ENCODE measurements around the gene RRAGC. TPM values are rescaled to one million over a fixed set of nuclear protein-coding genes. Genes with fewer than 3 reads are reported as not detected.

Gene RRAGC
- total RNA-seq, 4 donors from 2014 or later: 7.2 to 29.5 (median 20.4) TPM

DNA sequence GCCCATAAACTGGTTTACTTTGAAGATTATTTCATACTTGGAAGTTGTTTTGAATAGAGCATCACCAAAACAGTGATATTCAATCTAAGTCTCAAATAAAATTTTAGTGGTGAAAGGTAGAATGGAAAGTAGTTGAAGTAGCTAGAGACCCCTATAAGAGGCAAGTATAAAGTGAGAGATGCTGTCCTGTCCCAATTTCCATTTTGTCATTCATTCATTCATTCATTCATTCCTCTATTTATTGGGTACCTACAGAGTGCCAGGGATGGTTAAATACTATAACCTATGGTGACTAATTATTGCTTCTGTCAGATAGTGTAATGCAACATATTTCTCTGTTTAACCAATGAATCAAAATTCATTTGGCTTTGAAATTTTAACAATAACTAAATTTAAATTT, 32.7 kb downstream of the RRAGC start:
- intact Hi-C loops (cut with DNase I; ENCODE audit: low total_unique reads): no loop called here
- Histone ChIP-seq H3K4me1 (no peaks in the 10 kb centered on the region), H3K27ac (no peak overlapping the region), H3K9me3 (no peaks in the 10 kb centered on the region), H3K36me3 (no peaks in the 10 kb centered on the region), H3K27me3 (no peaks in the 10 kb centered on the region), H3K4me3 (no peak overlapping the region)
- no peak for TF ChIP-seq POLR2A (IDR thresholded peaks at IDR 0.05)
- TF ChIP-seq, protein P1, sequence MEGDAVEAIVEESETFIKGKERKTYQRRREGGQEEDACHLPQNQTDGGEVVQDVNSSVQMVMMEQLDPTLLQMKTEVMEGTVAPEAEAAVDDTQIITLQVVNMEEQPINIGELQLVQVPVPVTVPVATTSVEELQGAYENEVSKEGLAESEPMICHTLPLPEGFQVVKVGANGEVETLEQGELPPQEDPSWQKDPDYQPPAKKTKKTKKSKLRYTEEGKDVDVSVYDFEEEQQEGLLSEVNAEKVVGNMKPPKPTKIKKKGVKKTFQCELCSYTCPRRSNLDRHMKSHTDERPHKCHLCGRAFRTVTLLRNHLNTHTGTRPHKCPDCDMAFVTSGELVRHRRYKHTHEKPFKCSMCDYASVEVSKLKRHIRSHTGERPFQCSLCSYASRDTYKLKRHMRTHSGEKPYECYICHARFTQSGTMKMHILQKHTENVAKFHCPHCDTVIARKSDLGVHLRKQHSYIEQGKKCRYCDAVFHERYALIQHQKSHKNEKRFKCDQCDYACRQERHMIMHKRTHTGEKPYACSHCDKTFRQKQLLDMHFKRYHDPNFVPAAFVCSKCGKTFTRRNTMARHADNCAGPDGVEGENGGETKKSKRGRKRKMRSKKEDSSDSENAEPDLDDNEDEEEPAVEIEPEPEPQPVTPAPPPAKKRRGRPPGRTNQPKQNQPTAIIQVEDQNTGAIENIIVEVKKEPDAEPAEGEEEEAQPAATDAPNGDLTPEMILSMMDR (IDR thresholded peaks at IDR 0.05): no peak
- no peak for DNase-seq

DNA sequence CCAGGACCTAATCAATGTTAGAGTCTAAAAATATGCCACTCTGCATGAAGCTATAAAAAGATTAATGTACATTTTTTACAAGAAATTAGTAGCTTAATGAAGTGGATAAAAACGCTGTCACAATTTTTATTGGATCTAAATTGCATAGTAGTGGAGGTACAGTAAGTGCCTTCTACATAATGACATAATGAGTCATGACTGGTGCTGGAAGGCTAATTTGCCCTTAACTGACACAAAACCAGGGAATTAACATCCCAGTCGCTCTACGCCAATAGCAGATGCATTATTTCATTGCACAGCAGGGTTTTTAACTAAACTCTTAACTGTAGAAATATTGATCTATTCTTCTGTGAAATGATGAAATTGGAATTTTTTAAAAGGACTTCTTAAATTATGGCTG, 33.3 kb downstream of the RRAGC start:
- H3K27me3 ChIP-seq: no peaks in the 10 kb centered on the region
- H3K4me3 ChIP-seq: no peak overlapping the region
- DNase-seq: no peak
- H3K36me3 ChIP-seq: no peaks in the 10 kb centered on the region
- intact Hi-C loops (cut with DNase I; ENCODE audit: low total_unique reads): no loop called here
- H3K9me3 ChIP-seq: no peaks in the 10 kb centered on the region
- H3K27ac ChIP-seq: no peak overlapping the region
- no peaks in the 10 kb centered on the region for H3K4me1 ChIP-seq
- TF ChIP-seq, protein P1 (IDR thresholded peaks at IDR 0.05): no peak

DNA sequence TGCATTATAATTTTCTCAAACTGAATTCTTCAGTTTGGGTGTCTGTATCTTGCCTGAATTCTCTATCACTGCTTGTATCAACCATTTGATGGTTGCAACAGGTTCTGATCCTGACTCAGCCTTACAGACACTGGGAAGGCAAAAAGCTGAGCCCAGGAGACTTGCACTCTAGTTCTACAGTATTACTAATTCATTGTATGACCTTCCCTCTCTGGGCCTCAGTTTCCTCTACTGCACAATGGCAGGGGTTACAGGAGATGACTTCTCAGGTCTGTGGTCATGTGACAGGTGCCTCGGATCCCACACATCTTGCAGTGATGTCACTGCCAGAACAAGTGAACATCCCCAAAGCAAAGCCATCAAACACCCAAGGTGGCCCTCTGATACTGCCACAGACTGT, 38.7 kb downstream of the RRAGC start:
- intact Hi-C loops (cut with DNase I; ENCODE audit: low total_unique reads): no loop called here
- no peak overlapping the region for H3K27ac ChIP-seq
- no peak overlapping the region for H3K4me3 ChIP-seq
- no peak for TF ChIP-seq POLR2A (IDR thresholded peaks at IDR 0.05)
- TF ChIP-seq, protein P1 (IDR thresholded peaks at IDR 0.05): no peak
- no peaks in the 10 kb centered on the region for H3K9me3 ChIP-seq
- H3K36me3 ChIP-seq: no peaks in the 10 kb centered on the region
- no peak for DNase-seq
- no peaks in the 10 kb centered on the region for H3K4me1 ChIP-seq
- peaks cover 3 to 13% of the 10 kb centered on the region in 2 donors for H3K27me3 ChIP-seq

DNA sequence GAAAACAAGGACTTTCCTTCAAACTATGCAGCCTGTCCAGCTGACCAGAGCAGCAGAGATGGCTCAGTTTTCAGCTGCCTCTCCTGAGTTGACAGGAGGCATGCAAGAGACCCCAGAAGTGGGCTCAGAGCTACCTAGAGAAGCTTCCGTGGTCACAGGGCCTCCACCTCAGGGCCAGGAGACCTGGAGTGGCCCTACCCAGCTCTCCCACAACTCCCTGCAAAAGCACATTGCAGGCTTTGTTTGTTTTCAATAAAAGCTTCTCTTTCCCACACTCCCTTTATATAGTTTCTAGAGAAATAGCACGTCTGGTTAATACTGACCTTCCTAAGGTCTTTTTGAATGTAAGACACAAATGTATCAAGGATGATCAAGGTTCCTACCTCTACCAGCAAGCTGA, 40.1 kb downstream of the RRAGC start:
- Histone ChIP-seq H3K36me3 (no peaks in the 10 kb centered on the region), H3K4me3 (no peak overlapping the region), H3K27ac (no peak overlapping the region), H3K27me3 (peaks cover 11 to 13% of the 10 kb centered on the region in 2 donors), H3K4me1 (no peaks in the 10 kb centered on the region), H3K9me3 (no peaks in the 10 kb centered on the region)
- no peak for DNase-seq
- intact Hi-C loops (cut with DNase I; ENCODE audit: low total_unique reads): no loop called here
- TF ChIP-seq POLR2A (IDR thresholded peaks at IDR 0.05): no peak
- TF ChIP-seq, protein P1 (IDR thresholded peaks at IDR 0.05): no peak

DNA sequence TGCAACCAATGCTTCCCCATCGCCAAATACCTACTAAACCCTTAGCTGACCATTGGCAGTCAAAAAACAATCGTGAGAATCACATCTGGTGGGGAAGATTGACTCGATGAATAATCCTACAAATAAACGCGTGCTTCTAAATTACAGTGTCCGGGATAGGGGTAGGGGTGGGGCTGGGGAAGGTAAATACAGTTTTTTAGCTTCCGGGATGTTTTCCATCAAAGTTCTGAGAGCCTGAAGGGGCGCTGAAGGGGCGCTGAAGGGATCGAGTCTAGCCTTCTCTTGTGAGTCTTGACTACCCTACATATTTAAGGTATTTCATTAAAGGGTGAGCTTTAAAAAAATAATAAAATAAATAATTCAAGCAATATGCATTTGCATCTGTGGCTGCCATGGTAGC, 40.5 kb downstream of the RRAGC start:
- H3K4me1 ChIP-seq: no peaks in the 10 kb centered on the region
- no peak for TF ChIP-seq POLR2A (IDR thresholded peaks at IDR 0.05)
- TF ChIP-seq, protein P1 (IDR thresholded peaks at IDR 0.05): no peak
- no peak overlapping the region for H3K27ac ChIP-seq
- no peak overlapping the region for H3K4me3 ChIP-seq
- no peaks in the 10 kb centered on the region for H3K9me3 ChIP-seq
- H3K36me3 ChIP-seq: no peaks in the 10 kb centered on the region
- intact Hi-C loops (cut with DNase I; ENCODE audit: low total_unique reads): no loop called here
- H3K27me3 ChIP-seq: peaks cover 13 to 14% of the 10 kb centered on the region in 2 donors
- DNase-seq: no peak

All from uterus (tissue), 4 donors.